Trophoblast cell (in vitro differentiated cells and primary cell): ENCODE results near the gene MX1.

Experiments used
- DNase-seq, 2 donors: peaks; one replicate each; pipeline ENCODE4 v3.0.0-alpha.2; 2016
- H2AFZ ChIP-seq: 2 replicates; pipeline ENCODE4 v1.6.1; 2013; ENCODE audit warnings: low read length, moderate library complexity, mild to moderate bottlenecking; ENCODE audit not compliant: insufficient read depth, poor library complexity
- H2AK5ac ChIP-seq: 2 replicates; pipeline ENCODE4 v1.6.1; 2013; ENCODE audit warnings: mild to moderate bottlenecking, low read length
- H2BK120ac ChIP-seq: 2 replicates; pipeline ENCODE4 v1.6.1; 2013; ENCODE audit warnings: low read length, mild to moderate bottlenecking, moderate library complexity; ENCODE audit not compliant: insufficient read depth, poor library complexity
- H2BK12ac ChIP-seq: 2 replicates; pipeline ENCODE4 v1.6.1; 2013; ENCODE audit warnings: mild to moderate bottlenecking, low read length, moderate library complexity
- H2BK5ac ChIP-seq: 2 replicates; pipeline ENCODE4 v1.6.1; 2013; ENCODE audit warnings: low read length, low read depth, moderate library complexity, mild to moderate bottlenecking; ENCODE audit not compliant: poor library complexity
- H3K14ac ChIP-seq: 2 replicates; pipeline ENCODE4 v1.6.1; 2013; ENCODE audit warnings: mild to moderate bottlenecking, low read length
- H3K18ac ChIP-seq: 2 replicates; pipeline ENCODE4 v1.6.1; 2013; ENCODE audit warnings: mild to moderate bottlenecking, low read length
- H3K23ac ChIP-seq: 2 replicates; pipeline ENCODE4 v1.6.1; 2013; ENCODE audit warnings: low read length
- H3K27ac ChIP-seq: 2 replicates; pipeline ENCODE4 v1.5.1; 2013; ENCODE audit warnings: low read depth, mild to moderate bottlenecking, inconsistent platforms, low read length, moderate library complexity
- H3K27me3 ChIP-seq: 2 replicates; pipeline ENCODE4 v1.6.1; 2013; ENCODE audit warnings: inconsistent platforms, mild to moderate bottlenecking, low read length, moderate library complexity; ENCODE audit not compliant: insufficient read depth
- H3K36me3 ChIP-seq, 2 experiments: 1 replicate in 1 of 2; 2 replicates in 1 of 2; pipeline ENCODE4 v1.6.1; 2013; ENCODE audit warnings: low read length in 2 of 2, mild to moderate bottlenecking in 2 of 2, moderate library complexity in 1 of 2; ENCODE audit not compliant: insufficient read depth in 2 of 2, control insufficient read depth in 1 of 2
- H3K4ac ChIP-seq: 2 replicates; pipeline ENCODE4 v1.6.1; 2013; ENCODE audit warnings: low read depth, mild to moderate bottlenecking, low read length, moderate library complexity
- H3K4me1 ChIP-seq, 2 experiments: 1 replicate in 1 of 2; 2 replicates in 1 of 2; pipeline ENCODE4 v1.6.1; 2013; ENCODE audit warnings: low read length in 2 of 2, mild to moderate bottlenecking in 2 of 2, moderate library complexity in 1 of 2; ENCODE audit not compliant: insufficient read depth in 2 of 2, control insufficient read depth in 1 of 2
- H3K4me2 ChIP-seq: 2 replicates; pipeline ENCODE4 v1.6.1; 2013; ENCODE audit warnings: inconsistent platforms, mild to moderate bottlenecking, low read length, moderate library complexity
- H3K4me3 ChIP-seq: 2 replicates; pipeline ENCODE4 v1.5.1; 2013; ENCODE audit warnings: mild to moderate bottlenecking, low read depth, low read length, inconsistent platforms
- H3K79me1 ChIP-seq: one replicate; pipeline ENCODE4 v1.6.1; 2013; ENCODE audit warnings: low read length
- H3K79me2 ChIP-seq: 2 replicates; pipeline ENCODE4 v1.6.1; 2013; ENCODE audit warnings: low read length, mild to moderate bottlenecking; ENCODE audit not compliant: control insufficient read depth, insufficient read depth, poor library complexity
- H3K9ac ChIP-seq: 2 replicates; pipeline ENCODE4 v1.6.1; 2013; ENCODE audit warnings: mild to moderate bottlenecking, low read length
- H3K9me3 ChIP-seq: 2 replicates; pipeline ENCODE4 v1.6.1; 2013; ENCODE audit warnings: low read depth, mild to moderate bottlenecking, control low read depth, inconsistent platforms, low read length; ENCODE audit not compliant: insufficient read depth
- H4K12ac ChIP-seq: 2 replicates; pipeline ENCODE4 v1.6.1; 2013; ENCODE audit warnings: low read depth, mild to moderate bottlenecking, low read length, moderate library complexity
- H4K8ac ChIP-seq: 2 replicates; pipeline ENCODE4 v1.6.1; 2013; ENCODE audit warnings: low read depth, mild to moderate bottlenecking, low read length, moderate library complexity
- H4K91ac ChIP-seq: one replicate; pipeline ENCODE4 v1.6.1; 2013; ENCODE audit warnings: low read depth, mild to moderate bottlenecking, low read length, moderate library complexity
- WGBS: extraction: QIAGEN DNeasy Blood & Tissue Kit; methylation state at CpG from one replicate; pipeline ENCODE4 v1.1.7; 2013; ENCODE audit warnings: missing lambda C conversion rate; ENCODE audit not compliant: insufficient read length, insufficient coverage; ENCODE audit errors: extremely low coverage; 5-methylcytosine and 5-hydroxymethylcytosine counted together

The MX1 gene

DNA sequence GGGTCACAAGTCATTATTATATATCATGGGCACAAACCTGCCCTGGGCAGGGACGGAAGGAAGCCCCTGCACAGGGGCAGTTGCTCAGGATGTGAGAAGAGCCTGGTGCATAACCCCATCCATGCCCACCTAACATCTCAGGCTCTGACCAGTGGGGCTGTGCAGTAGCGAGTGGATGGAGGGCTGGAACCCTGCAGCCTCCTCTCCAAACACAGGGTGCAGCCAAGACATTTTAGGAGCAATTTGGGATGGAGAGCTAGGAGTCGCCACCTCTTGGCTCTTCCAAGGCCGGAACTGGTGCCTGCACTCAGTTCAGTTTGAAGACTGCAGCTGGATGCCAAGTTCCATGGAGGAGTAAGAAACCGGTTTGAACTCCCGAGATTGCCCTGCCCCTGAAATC, 2.8 kb downstream of the MX1 start:
- Histone ChIP-seq H3K23ac (no peak overlapping the region), H3K79me2 (no peaks in the 10 kb centered on the region), H3K9ac (no peak overlapping the region), H2AFZ (no peak overlapping the region), H3K9me3 (peaks cover 2% of the 10 kb centered on the region), H2AK5ac (no peak overlapping the region), H2BK12ac (no peak overlapping the region), H4K91ac (no peak overlapping the region), H2BK120ac (no peak overlapping the region), H3K4me2 (no peak overlapping the region), H3K14ac (no peak overlapping the region), H3K36me3 (no peaks in the 10 kb centered on the region), H3K4me3 (no peak overlapping the region), H3K27me3 (peaks cover 13% of the 10 kb centered on the region), H3K4ac (no peak overlapping the region), H4K8ac (no peak overlapping the region), H3K4me1 (peaks cover 0 to 3% of the 10 kb centered on the region in 2 experiments), H3K27ac (no peak overlapping the region), H3K18ac (no peak overlapping the region), H2BK5ac (no peak overlapping the region), H4K12ac (no peak overlapping the region), H3K79me1 (no peaks in the 10 kb centered on the region)
- no CpG with 5 or more reads among the region's 6 CpGs for WGBS
- no peak for DNase-seq

DNA sequence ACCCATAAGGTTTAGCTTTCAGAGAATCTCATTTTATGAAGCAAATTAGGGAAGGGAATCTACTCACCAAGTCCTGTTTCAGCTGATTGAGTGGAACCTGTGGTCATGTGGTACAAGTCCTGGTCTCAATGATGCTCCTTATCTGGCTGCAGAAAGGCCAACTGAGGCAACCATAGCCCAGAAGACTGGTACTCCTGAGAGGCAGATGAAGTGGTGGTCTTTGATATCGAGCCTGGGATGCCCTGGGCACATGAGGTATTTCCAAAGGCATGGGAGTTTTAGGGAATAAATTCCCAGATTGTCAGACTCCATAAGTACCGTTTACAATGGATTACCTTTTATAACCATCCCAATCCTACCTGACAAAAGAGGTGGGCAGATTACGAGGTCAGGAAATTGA, 3.3 kb downstream of the MX1 start:
- Histone ChIP-seq H3K14ac (no peak overlapping the region), H4K91ac (no peak overlapping the region), H3K27ac (no peak overlapping the region), H4K12ac (no peak overlapping the region), H3K9me3 (peaks cover 2% of the 10 kb centered on the region), H2AK5ac (no peak overlapping the region), H3K4ac (no peak overlapping the region), H2BK5ac (no peak overlapping the region), H2BK120ac (no peak overlapping the region), H3K18ac (no peak overlapping the region), H3K27me3 (peaks cover 13% of the 10 kb centered on the region), H3K4me2 (no peak overlapping the region), H3K9ac (no peak overlapping the region), H3K4me1 (peaks cover 0 to 3% of the 10 kb centered on the region in 2 experiments), H2AFZ (no peak overlapping the region), H4K8ac (no peak overlapping the region), H2BK12ac (no peak overlapping the region), H3K79me1 (no peaks in the 10 kb centered on the region), H3K36me3 (no peaks in the 10 kb centered on the region), H3K79me2 (no peaks in the 10 kb centered on the region), H3K4me3 (no peak overlapping the region), H3K23ac (no peak overlapping the region)
- no CpG with 5 or more reads among the region's 3 CpGs for WGBS
- no peak for DNase-seq

DNA sequence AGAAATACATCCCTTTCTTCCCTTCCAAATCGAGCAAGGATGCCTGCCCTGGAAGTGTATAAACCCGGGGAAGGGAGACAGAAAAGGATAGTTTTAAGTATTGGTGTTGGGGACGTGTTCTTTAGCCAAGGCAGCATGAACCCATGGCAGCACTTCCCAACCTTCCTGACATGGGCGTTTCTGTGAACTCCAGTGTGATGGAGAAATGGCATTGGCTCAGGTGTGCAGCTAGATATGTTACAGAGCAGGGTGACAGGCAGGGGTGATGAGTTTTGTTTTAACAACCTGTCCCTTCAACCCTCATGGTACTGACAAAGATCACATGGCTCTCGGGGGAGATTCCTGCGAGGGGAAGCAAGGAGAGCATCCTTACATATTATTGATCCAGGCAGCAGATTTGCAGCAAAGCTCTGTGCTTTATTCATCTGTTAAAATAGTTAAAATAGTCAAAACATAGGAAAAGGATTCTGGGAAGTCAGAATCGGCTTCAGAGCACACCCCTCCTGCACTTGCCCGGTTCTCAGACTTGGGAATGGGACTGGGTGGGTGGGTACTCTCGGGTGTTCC, 4.0 kb downstream of the MX1 start:
- Histone ChIP-seq H3K79me1 (no peaks in the 10 kb centered on the region), H3K36me3 (no peaks in the 10 kb centered on the region), H3K4me2 (no peak overlapping the region), H2BK5ac (no peak overlapping the region), H4K8ac (no peak overlapping the region), H3K14ac (no peak overlapping the region), H3K4me1 (peaks cover 0 to 3% of the 10 kb centered on the region in 2 experiments), H3K4me3 (no peak overlapping the region), H3K9me3 (peaks cover 2% of the 10 kb centered on the region), H3K23ac (no peak overlapping the region), H3K9ac (no peak overlapping the region), H2BK12ac (no peak overlapping the region), H3K18ac (no peak overlapping the region), H3K27ac (no peak overlapping the region), H3K4ac (no peak overlapping the region), H3K79me2 (no peaks in the 10 kb centered on the region), H2AK5ac (no peak overlapping the region), H4K91ac (no peak overlapping the region), H3K27me3 (peaks cover 13% of the 10 kb centered on the region), H2BK120ac (no peak overlapping the region), H4K12ac (no peak overlapping the region), H2AFZ (no peak overlapping the region)
- no CpG with 5 or more reads among the region's 9 CpGs for WGBS
- no peak for DNase-seq

DNA sequence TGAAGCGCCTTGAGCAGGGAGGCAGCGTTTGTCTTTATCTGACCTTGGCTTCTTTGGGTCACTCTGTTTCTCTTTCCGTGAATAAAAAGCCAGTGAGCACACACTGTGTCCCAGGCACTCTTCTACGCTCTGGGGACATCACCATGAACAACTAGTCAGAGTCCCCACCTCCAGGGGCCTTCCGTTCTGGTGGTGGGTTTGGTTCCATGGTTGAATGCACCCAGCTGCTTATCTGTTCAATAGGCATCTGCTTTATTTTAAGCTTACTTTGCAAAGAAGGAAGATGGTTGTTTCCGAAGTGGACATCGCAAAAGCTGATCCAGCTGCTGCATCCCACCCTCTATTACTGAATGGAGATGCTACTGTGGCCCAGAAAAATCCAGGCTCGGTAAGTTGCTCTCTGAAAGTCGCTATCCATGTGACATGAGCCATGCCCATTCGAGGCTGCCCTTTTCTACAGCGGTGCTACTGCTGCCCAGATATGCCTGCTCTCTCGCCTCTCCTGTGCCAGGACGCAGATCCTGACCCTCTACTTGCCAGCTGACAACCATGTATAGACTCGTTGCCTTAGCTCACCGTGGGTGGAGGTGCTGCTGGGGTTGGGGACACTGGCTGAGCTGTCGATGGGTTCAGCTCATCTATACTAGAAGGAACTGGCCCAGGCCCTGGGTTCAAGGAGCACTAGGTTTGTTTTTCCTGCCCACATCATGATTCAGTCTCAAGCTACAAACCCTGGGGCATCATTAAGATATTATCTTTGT, 5.9 kb downstream of the MX1 start:
- H3K79me2 ChIP-seq = no peaks in the 10 kb centered on the region
- H3K4me3 ChIP-seq = no peak overlapping the region
- H2BK5ac ChIP-seq = no peak overlapping the region
- H2AK5ac ChIP-seq = no peak overlapping the region
- no peak overlapping the region for H3K18ac ChIP-seq
- H4K12ac ChIP-seq = no peak overlapping the region
- no peak for DNase-seq
- no peak overlapping the region for H2BK120ac ChIP-seq
- WGBS = no CpG with 5 or more reads among the region's 16 CpGs
- no peaks in the 10 kb centered on the region for H3K9me3 ChIP-seq
- H3K27me3 ChIP-seq = peaks cover 2% of the 10 kb centered on the region
- H3K27ac ChIP-seq = no peak overlapping the region
- H3K36me3 ChIP-seq = no peaks in the 10 kb centered on the region
- H3K14ac ChIP-seq = no peak overlapping the region
- no peaks in the 10 kb centered on the region for H3K79me1 ChIP-seq
- H4K91ac ChIP-seq = no peak overlapping the region
- H3K4ac ChIP-seq = no peak overlapping the region
- H2AFZ ChIP-seq = no peak overlapping the region
- H3K9ac ChIP-seq = no peak overlapping the region
- H3K23ac ChIP-seq = no peak overlapping the region
- H2BK12ac ChIP-seq = no peak overlapping the region
- no peak overlapping the region for H3K4me2 ChIP-seq
- H3K4me1 ChIP-seq = no peaks in the 10 kb centered on the region
- no peak overlapping the region for H4K8ac ChIP-seq
